NCI-H146 (cell line): ENCODE results near the gene TNFRSF18.
"Not testable (repeated sequence)": the region's sequence is repeated elsewhere in the genome, so short reads cannot be mapped to it uniquely, and the experiment has no call there.

Source experiments
- DNase-seq: peaks from one replicate; lab custom pipeline; 2025; lab: John Stamatoyannopoulos, UW

The TNFRSF18 gene

DNA sequence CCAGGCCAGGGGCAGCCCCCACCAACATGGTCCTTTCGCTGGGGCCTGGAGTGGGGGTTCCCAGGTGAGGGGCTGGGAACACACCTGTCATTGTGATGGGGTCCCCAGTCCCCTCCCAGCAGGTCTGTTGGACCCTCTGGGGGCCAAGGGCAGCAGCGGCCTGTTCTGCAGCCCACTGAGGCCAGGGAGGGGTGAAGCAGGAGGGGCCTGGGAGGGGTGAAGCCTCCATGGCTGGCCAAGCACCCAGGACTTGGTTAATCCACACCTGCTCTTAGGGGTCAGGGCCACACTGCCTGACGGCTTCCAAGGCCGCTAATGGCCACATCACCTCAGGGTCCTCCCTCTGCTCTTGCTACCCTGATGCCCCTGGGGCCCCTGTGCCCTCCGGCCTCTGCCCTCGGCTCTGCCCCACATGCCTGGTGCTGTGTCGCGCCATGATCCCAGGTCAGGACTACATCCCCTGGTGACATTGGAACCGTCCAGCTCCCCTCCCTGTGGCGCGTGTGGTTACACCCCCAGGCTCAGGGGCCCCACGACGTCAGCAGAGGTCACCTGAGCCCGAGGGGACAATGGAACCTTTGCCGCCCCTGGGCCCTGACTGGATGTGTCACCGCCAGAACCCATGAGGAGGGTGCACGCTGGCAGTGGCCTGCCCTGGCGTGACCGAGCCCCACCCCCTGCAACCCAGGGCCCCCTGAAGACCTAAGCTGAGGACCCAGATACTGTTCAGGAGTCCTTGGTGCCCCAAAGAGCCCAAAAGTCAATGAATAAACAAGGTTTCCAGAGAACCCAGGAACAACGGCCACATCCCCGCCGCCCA, 7.0 kb downstream of the TNFRSF18 start:
- DNase-seq: no peak

DNA sequence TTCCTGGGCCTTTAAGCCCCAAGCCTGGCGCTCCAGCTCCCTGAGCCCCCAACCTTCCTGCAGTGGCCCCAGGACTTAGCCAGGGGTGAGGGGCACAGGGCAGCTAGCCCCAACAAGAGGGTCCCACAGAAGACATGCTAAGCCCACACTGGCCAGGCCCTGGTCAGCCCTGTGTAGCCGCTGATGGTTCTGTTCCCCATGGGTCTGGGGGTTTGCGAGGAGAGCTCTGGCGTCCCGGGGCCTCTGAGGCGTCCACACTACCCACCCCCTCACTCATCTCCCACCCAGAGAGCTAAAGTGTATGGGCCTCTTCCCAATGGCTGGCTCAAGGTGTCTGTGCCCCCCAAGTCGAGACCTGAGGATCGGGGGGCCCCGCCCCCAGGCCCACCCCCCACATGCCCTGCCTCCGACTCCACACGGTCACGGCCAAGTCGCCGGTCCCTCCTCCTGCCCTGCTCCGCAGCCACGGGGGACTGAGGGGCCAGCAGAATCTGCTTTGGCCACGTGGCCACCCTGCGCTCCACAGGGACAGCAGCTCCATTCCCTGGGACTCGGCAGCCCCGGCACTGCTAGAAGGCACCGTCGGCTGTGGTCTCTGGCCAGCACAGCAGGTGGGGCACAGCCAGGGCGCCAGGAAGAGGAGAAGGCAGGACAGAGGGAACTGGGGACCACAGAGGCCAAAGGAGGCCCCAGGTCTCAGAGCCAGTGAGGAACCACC, 7.8 kb downstream of the TNFRSF18 start:
- DNase-seq: no peak

DNA sequence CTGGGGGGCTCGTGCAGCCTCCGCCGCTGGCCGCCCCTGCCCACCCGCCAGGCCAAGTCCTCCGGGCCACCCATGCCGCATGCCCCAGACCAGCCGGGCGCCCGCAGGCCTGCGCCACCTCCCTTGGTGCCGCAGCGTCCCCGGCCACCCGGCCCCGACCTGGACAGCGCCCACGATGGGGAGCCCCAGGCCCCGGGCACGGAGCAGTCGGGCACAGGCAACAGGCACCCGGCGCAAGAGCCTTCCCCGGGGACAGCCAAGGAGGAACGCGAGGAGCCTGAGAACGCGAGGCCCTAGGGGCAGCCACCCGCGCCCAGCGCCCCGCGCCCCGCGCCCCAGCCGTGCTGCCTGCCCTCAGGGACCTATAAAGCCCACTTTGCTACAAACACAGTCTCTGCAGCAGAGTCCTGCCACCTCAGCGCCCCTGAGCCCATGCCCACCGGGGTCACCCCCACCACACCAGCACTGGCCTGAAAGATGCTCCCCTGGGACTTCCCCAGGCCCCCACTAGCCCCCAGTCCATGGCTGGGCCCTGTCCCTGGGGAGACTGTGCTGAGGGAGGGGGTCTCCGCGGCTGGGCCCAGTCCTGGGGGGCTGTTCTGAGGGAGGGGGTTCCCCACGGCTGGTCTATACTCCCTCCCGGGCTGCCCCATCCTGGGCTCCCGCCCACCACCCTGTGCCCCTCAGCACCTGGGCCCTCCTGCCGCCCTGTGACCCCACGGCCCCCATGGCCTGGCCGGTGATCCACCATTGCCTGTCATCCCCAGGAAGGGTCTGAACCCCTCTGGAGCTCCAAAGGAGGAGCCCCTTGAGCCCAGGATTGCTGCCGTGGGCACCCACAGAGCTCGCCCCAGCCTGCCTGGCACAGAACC, 8.6 kb downstream of the TNFRSF18 start:
- DNase-seq: no peak

- DNase-seq: no peak
Measured at GRCh38 chr1:1197188-1197500, 9.2 kb downstream of the TNFRSF18 start.

GRCh38 chr1:1196431-1197187, 9.8 kb downstream of the TNFRSF18 start:
- no peak for DNase-seq

GRCh38 chr1:1195726-1196125, 10.7 kb downstream of the TNFRSF18 start:
- DNase-seq: not testable (repeated sequence)

DNA sequence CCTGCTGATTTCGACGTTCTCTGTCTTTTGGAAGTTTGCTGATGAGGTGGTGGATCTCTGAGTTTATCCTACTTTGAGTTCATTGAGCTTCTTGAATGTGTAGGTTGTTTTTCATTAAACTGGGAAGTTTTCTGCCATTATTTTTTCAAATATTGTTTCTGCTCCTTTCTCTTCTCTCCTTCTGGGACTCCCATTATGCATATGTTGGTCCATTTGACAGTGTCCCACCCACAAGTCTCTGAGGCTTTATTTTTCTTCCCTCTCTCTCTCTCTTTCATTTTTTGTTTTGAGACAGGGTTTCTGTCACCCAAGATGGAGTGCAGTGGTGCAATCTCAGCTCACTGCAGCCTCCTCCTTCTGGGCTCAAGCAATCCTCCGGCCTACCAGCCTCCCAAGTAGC, 11.7 kb downstream of the TNFRSF18 start:
- DNase-seq: no peak

- no peak for DNase-seq
Measured at GRCh38 chr1:1191734-1192133, 14.7 kb downstream of the TNFRSF18 start.

GRCh38 chr1:1189111-1189510, 17.3 kb downstream of the TNFRSF18 start:
- DNase-seq: no peak

DNA sequence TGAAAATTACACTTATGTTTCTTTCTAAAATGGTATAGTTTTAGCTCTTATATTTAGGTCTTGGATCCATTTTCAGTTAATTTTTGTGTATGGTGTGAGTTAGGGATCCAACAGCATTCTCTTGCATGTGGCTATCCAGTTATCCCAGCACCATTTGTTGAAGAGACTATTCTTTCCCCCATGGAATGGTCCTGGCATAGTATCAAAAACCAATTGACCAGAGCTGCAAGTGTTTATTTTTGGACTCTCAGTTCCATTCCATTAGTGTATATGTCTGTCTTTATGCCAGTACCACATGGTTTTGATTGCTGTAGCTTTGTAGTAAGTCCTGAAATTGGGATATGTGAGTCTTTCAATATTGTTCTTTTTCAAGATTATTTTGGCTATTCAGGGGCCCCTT, 18.5 kb downstream of the TNFRSF18 start:
- no peak for DNase-seq

DNA sequence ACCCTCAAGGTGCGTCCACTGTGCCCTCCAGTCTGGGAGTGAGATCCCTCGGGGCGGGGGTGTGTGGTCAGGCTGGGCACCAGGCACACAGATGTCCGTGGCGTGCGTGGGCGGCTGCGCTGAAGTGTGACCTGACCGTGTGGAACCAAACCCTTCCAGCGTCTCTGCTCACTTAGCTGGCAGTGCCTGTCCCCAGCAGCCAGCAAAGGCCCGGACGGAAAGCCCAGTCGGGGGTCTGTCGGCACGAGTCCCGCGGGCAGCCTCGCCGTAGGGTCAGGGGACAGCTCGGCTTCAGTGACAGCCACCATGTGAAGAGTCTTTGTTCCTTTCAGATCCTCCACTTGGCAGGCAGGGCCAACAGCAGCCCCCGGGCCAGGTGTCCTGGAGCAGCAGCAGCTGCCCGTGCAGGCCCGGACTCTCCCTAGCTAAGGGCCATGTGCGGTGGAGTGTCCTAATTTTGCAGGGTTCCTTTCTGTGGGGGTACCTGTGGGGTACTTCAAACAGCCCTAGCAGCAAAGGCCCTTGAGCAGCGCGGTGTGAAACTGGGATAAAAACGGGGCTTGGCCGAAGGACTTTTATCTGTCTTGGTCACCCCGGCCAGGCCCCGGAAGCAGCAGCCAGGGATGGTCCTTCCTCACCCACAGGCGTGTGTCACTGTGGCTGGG, 21.2 kb downstream of the TNFRSF18 start:
- DNase-seq: no peak

DNA sequence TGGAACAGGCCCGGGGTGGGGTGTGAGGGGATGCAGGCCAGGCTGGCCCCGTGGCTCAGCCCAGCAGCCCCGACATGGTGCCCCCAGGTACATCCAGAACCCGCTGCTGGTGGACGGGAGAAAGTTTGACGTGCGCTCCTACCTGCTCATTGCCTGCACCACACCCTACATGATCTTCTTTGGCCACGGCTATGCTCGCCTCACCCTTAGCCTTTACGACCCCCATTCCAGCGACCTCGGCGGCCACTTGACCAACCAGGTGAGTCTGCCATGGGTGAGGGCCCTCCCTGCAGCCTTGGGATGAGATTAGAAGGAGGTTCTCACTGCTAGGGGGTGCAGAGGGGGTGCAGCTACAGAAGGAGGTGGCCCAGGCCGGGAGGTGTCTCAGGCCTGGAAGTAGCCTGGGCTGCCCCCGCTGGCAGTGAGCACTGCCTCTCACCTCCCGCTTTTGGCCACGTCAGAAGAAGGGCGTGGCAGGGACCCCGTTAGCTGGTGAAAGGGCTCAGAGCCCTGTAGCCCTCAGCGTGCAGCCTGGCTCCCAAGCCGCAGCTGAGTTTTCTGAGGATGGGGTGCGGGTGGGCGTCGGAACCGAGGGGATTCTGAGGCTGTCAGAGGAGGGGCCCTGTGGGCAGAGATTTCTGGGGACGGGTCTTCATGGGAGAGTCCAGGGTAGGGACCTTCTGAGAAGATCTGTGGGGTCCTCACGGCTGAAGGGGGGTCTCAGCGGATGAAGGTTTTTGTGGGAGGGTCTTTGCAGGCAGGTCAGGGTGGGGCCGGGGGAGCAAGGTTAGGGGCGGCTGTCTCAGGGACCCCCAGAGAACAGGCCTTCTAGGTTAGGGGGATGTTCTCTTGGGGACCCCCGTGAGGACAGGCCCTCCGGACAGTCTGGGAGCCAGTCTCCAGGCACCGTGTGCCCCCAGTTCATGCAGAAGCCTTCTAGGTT, 22.3 kb downstream of the TNFRSF18 start:
- DNase-seq: no peak

- no peak for DNase-seq
Measured at GRCh38 chr1:1183221-1183747, 23.1 kb downstream of the TNFRSF18 start.

- no peak for DNase-seq
Measured at GRCh38 chr1:1182491-1183220, 23.7 kb downstream of the TNFRSF18 start.

- DNase-seq: no peak
Measured at GRCh38 chr1:1181938-1182410, 24.4 kb downstream of the TNFRSF18 start.

- DNase-seq: no peak
Measured at GRCh38 chr1:1181129-1181937, 25.1 kb downstream of the TNFRSF18 start.

GRCh38 chr1:1179983-1180861, 26.2 kb downstream of the TNFRSF18 start:
- DNase-seq: no peak
